Skin of body (tissue), 2 donors: ENCODE results near the gene LPAR1. TPM values are rescaled to one million over a fixed set of nuclear protein-coding genes. Genes with fewer than 3 reads are reported as not detected.

Experiments
- DNase-seq: peaks from one replicate; lab custom pipeline; 2025; lab: John Stamatoyannopoulos, UW
- total RNA-seq: library from RNA; depleted of rRNA; stranded (reverse); fragments of >200 nt; gene quantifications from one replicate; pipeline ENCODE4 v1.2.3, GENCODE V29; 2014

The LPAR1 gene
- total RNA-seq, 1 donor from 2014 or later, result 47.3 TPM

- DNase-seq, result no peak
Observed at GRCh38 chr9:111001526-111001925, 36.7 kb downstream of the LPAR1 start.

GRCh38 chr9:111000202-111000601 is 38.1 kb downstream of the LPAR1 start:
- no peak for DNase-seq

- DNase-seq, result no peak
Observed at GRCh38 chr9:110999379-110999778, 38.9 kb downstream of the LPAR1 start.

- no peak for DNase-seq
Observed at GRCh38 chr9:110997847-110998246, 40.4 kb downstream of the LPAR1 start.

GRCh38 chr9:110996436-110997220 is 41.6 kb downstream of the LPAR1 start:
- peak; percentile 77 for DNase-seq

GRCh38 chr9:110995420-110996340 is 42.6 kb downstream of the LPAR1 start:
- DNase-seq, result no peak

GRCh38 chr9:110994771-110995241 is 43.5 kb downstream of the LPAR1 start:
- DNase-seq, result peak; percentile 29

- DNase-seq, result no peak
Observed at GRCh38 chr9:110990481-110990880, 47.8 kb downstream of the LPAR1 start.

GRCh38 chr9:110986529-110986928 is 51.7 kb downstream of the LPAR1 start:
- DNase-seq, result no peak

- DNase-seq, result no peak
Observed at GRCh38 chr9:110984890-110985437, 53.3 kb downstream of the LPAR1 start.

GRCh38 chr9:110980261-110980660 is 58.0 kb downstream of the LPAR1 start:
- DNase-seq, result no peak

GRCh38 chr9:110979636-110980035 is 58.6 kb downstream of the LPAR1 start:
- DNase-seq, result no peak

GRCh38 chr9:110978516-110978915 is 59.8 kb downstream of the LPAR1 start:
- no peak for DNase-seq

- no peak for DNase-seq
Observed at GRCh38 chr9:110977259-110977709, 61.0 kb downstream of the LPAR1 start.

- no peak for DNase-seq
Observed at GRCh38 chr9:110975969-110976368, 62.3 kb downstream of the LPAR1 start.

GRCh38 chr9:110975278-110975677 is 63.0 kb downstream of the LPAR1 start:
- DNase-seq, result no peak

- DNase-seq, result no peak
Observed at GRCh38 chr9:110971705-110972104, 66.6 kb downstream of the LPAR1 start.

- DNase-seq, result no peak
Observed at GRCh38 chr9:110971234-110971633, 67.0 kb downstream of the LPAR1 start.

GRCh38 chr9:110969971-110970386 is 68.3 kb downstream of the LPAR1 start:
- DNase-seq, result no peak

- no peak for DNase-seq
Observed at GRCh38 chr9:110968096-110968495, 70.2 kb downstream of the LPAR1 start.

GRCh38 chr9:110967196-110967595 is 71.1 kb downstream of the LPAR1 start:
- DNase-seq, result no peak

GRCh38 chr9:110960288-110960687 is 78.0 kb downstream of the LPAR1 start:
- no peak for DNase-seq
